ELF-1 (cell line): ENCODE data around the gene EIF4A3.

Experiments
- DNase-seq: peaks from one replicate; pipeline ENCODE4 v3.0.0-alpha.2; 2016; ENCODE audit warnings: low read depth, low spot score

The EIF4A3 gene

GRCh38 chr17:80137131-80137530, 9.8 kb downstream of the EIF4A3 start:
- DNase-seq: no peak

- DNase-seq: no peak
Observed at GRCh38 chr17:80133626-80133970, 13.3 kb downstream of the EIF4A3 start.

GRCh38 chr17:80132906-80133625, 13.9 kb downstream of the EIF4A3 start:
- no peak for DNase-seq

GRCh38 chr17:80130992-80131391, 15.9 kb downstream of the EIF4A3 start:
- DNase-seq: no peak

- DNase-seq: no peak
Observed at GRCh38 chr17:80129006-80129565, 17.8 kb downstream of the EIF4A3 start.

- no peak for DNase-seq
Observed at GRCh38 chr17:80126449-80126715, 20.5 kb downstream of the EIF4A3 start.

GRCh38 chr17:80125656-80126448, 21.1 kb downstream of the EIF4A3 start:
- no peak for DNase-seq

- peak; percentile 82 for DNase-seq
Observed at GRCh38 chr17:80124351-80124981, 22.5 kb downstream of the EIF4A3 start.

GRCh38 chr17:80123791-80124190, 23.1 kb downstream of the EIF4A3 start:
- DNase-seq: peak; percentile 34

- DNase-seq: no peak
Observed at GRCh38 chr17:80122926-80123505, 23.9 kb downstream of the EIF4A3 start.

DNA sequence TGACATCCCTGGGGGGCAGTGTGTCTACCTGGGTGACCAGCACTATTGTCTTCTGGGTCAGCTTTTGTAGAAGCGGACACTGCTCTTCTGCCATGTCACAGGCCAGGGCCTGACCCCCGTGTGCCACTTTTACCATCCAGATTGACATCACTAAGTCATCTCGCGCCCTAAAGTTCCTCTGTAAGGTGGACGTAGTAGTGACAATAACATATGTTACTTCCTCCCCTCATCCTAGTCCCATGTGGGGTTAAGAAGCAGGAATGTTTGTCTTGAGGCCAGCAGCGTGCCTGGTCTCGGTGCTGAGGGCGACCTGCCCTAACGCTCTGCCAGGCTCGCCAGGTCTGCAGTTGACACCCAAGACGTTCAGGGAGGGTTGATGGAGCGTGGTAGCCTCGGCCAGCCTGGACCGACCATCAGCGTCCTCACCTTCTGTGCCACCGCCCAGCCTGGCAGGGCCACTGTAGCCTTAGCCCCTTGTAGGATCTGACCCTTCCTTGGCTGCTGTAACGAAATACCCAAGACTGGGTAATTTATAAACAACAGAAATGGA, 24.8 kb downstream of the EIF4A3 start:
- DNase-seq: no peak

GRCh38 chr17:80119839-80120238, 27.1 kb downstream of the EIF4A3 start:
- DNase-seq: no peak

DNA sequence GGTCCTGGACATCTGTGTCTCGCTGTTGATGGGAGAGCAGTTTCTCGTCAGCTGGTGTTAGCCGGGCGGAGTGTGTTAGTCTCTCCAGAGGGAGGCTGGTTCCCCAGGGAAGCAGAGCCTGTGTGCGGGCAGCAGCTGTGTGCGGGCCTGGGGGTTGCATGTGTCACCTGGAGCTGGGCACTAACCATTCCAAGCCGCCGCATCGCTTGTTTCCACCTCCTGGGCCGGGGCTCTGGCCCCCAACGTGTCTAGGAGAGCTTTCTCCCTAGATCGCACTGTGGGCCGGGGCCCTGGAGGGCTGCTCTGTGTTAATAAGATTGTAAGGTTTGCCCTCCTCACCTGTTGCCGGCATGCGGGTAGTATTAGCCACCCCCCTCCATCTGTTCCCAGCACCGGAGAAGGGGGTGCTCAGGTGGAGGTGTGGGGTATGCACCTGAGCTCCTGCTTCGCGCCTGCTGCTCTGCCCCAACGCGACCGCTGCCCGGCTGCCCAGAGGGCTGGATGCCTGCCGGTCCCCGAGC, 27.6 kb downstream of the EIF4A3 start:
- no peak for DNase-seq

DNA sequence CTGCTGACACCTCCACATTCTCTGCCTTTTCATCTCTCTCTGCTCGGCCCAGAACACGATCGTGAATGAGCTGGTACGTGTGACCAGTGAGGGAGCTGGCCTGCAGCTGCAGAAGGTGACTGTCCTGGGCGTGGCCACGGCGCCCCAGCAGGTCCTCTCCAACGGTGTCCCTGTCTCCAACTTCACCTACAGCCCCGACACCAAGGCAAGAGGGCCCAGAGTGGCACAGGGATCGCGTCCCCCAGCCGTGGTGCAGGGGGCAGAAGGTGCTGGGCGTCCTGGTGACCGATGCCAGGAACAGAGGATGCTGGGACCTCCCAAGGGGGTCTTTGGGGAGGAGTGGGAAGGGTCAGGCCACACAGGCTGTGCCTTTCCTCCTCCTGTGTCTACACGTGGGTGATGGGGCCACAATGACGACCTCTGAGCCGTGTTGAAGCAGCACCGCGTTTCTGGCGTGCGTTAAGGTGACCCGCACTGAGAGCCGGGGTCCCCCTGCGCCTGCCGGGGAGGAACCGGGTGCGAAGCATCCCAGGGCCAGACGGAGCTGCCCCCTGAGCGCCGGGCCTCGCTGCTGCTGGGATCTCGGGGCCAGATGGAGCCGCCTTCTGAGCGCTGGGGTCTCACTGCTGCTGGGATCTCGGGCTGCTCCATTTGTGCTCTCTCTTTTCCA, 28.2 kb downstream of the EIF4A3 start:
- no peak for DNase-seq

GRCh38 chr17:80117491-80118401, 29.2 kb downstream of the EIF4A3 start:
- no peak for DNase-seq

DNA sequence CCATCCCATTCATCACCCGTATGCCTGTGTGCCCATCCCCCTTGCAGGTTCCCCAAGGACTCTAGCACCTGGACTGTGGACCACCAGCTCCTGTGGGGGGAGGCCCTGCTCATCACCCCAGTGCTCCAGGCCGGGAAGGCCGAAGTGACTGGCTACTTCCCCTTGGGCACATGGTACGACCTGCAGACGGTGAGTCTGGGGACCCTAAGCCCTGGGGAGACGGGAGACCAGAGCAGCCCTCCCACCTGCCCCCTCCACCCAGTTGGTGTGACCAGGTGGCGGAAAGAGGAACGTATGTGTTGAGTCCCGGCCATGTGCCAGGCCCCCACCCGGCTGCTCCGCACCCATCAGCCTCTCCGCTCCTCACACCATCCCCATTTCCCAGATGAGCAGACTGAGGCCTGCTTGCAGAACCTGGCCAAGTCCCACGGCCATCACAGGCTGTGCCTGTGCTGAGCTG, 30.0 kb downstream of the EIF4A3 start:
- DNase-seq: no peak

- no peak for DNase-seq
Observed at GRCh38 chr17:80116276-80116920, 30.5 kb downstream of the EIF4A3 start.

- DNase-seq: no peak
Observed at GRCh38 chr17:80115159-80115558, 31.8 kb downstream of the EIF4A3 start.

- DNase-seq: no peak
Observed at GRCh38 chr17:80114758-80115157, 32.2 kb downstream of the EIF4A3 start.
